Cardiac fibroblast (primary cell): ENCODE results near the gene DNAJB1.
"Not testable (repeated sequence)": the region's sequence is repeated elsewhere in the genome, so short reads cannot be mapped to it uniquely, and the experiment has no call there.

Experiments
- DNase-seq, 2 donors: peaks; one replicate each; pipeline versions ENCODE4 v3.0.0 to v3.0.0-alpha.2; 2010; ENCODE audit warnings: low read depth in 2 of 2
- H3K4me3 ChIP-seq, 2 donors: replicated peaks in 1 of 2; 1 replicate in 1 of 2; 2 replicates in 1 of 2; pipeline ENCODE4 v1.5.1; 2011; ENCODE audit warnings: low read depth in 2 of 2, low read length in 2 of 2, mild to moderate bottlenecking in 2 of 2, moderate library complexity in 1 of 2
- CTCF ChIP-seq: IDR thresholded peaks from one replicate; pipeline ENCODE4 v1.5.1; 2011; ENCODE audit warnings: low read depth, mild to moderate bottlenecking, low read length, inconsistent platforms

DNAJB1 gene

GRCh38 chr19:14553042-14553938, 35.1 kb upstream of the DNAJB1 start:
- TF ChIP-seq CTCF: no peak
- no peak overlapping the region for H3K4me3 ChIP-seq
- no peak for DNase-seq

GRCh38 chr19:14552006-14552360, 33.8 kb upstream of the DNAJB1 start:
- DNase-seq, H3K4me3 ChIP-seq: not testable (repeated sequence)

- TF ChIP-seq CTCF: peak; percentile 17
- peak; percentile 21 to 77 for DNase-seq
- not testable (repeated sequence) for H3K4me3 ChIP-seq
These were observed 33.2 kb upstream of the DNAJB1 start for GRCh38 chr19:14551134-14552005.

- no peak for DNase-seq
- no peak overlapping the region for H3K4me3 ChIP-seq
- no peak for TF ChIP-seq CTCF
These were observed 32.1 kb upstream of the DNAJB1 start for GRCh38 chr19:14550201-14550754.

GRCh38 chr19:14545716-14546082, 27.5 kb upstream of the DNAJB1 start:
- H3K4me3 ChIP-seq: no peak overlapping the region
- DNase-seq: no peak
- no peak for TF ChIP-seq CTCF

GRCh38 chr19:14544977-14545715, 26.9 kb upstream of the DNAJB1 start:
- no peak for DNase-seq
- H3K4me3 ChIP-seq: no peak overlapping the region
- TF ChIP-seq CTCF: no peak
